Heart left ventricle (tissue), 16 donors: ENCODE results near the gene CEP164. TPM values are rescaled to one million over a fixed set of nuclear protein-coding genes. Genes with fewer than 3 reads are reported as not detected.

ENCODE experiments used
- ATAC-seq, 4 donors: fragments of 200-7000 bp; cut with Tn5 transposase; one replicate each; pipeline ENCODE4 v1.9.1; 2020 to 2022; ENCODE audit warnings: moderate library complexity in 4 of 4, mild to moderate bottlenecking in 3 of 4, moderate number of reproducible peaks in 1 of 4
- DNase-seq, 5 donors: peaks; one replicate each; pipeline ENCODE4 v3.0.0-alpha.2; 2020
- H3K27ac ChIP-seq, 12 donors: fragments of 200-600 bp; sonication (generic) in 4 of 12; one replicate each; pipeline versions ENCODE4 v1.5.0 to v1.8.0; 2016 to 2022; ENCODE audit warnings: mild to moderate bottlenecking in 2 of 12
- H3K27me3 ChIP-seq, 9 donors: fragments of 200-600 bp; sonication (generic) in 2 of 9; one replicate each; pipeline versions ENCODE4 v1.5.1 to v1.8.0; 2016 to 2022; ENCODE audit warnings: mild to moderate bottlenecking in 3 of 9
- H3K36me3 ChIP-seq, 9 donors: fragments of 200-600 bp; sonication (generic) in 2 of 9; one replicate each; pipeline versions ENCODE4 v1.5.0 to v1.8.0; 2018 to 2022; ENCODE audit warnings: mild to moderate bottlenecking in 2 of 9
- H3K4me1 ChIP-seq, 12 donors: fragments of 200-600 bp; sonication (generic) in 4 of 12; one replicate each; pipeline versions ENCODE4 v1.5.0 to v1.8.0; 2016 to 2022; ENCODE audit warnings: mild to moderate bottlenecking in 3 of 12
- H3K4me3 ChIP-seq, 12 donors: fragments of 200-600 bp; sonication (generic) in 4 of 12; one replicate each; pipeline versions ENCODE4 v1.5.0 to v1.8.0; 2017 to 2022; ENCODE audit warnings: mild to moderate bottlenecking in 9 of 12, moderate library complexity in 4 of 12
- H3K9me3 ChIP-seq, 12 donors: fragments of 200-600 bp; sonication (generic) in 4 of 12; one replicate each; pipeline versions ENCODE4 v1.5.0 to v1.8.0; 2016 to 2022; ENCODE audit warnings: mild to moderate bottlenecking in 1 of 12
- CTCF ChIP-seq, 12 donors: fragments of 200-600 bp; sonication (generic) in 4 of 12; IDR thresholded peaks; one replicate each; pipeline versions ENCODE4 v1.5.0 to v1.8.0; 2018 to 2022; ENCODE audit warnings: antibody characterized with exemption in 12 of 12, mild to moderate bottlenecking in 5 of 12
- POLR2A ChIP-seq, 2 donors: fragments of 450-650 bp; IDR thresholded peaks; one replicate each; pipeline ENCODE4 v1.6.1; 2017; ENCODE audit warnings: antibody characterized with exemption in 2 of 2, mild to moderate bottlenecking in 2 of 2, moderate library complexity in 2 of 2
- WGBS, 4 donors: extraction: QIAGEN DNeasy Blood & Tissue Kit in 2 of 4; methylation state at CpG; one replicate each; pipeline versions ENCODE4 v1.1.5 to v1.1.7; 2013 to 2018; 5-methylcytosine and 5-hydroxymethylcytosine counted together
- intact Hi-C, 10 donors: fragments of 100-400 bp; cut with DNase I; formaldehyde crosslinking; loops; one replicate each; pipeline versions ENCODE4 v1.11.1 to v1.14.2; 2022
- polyA plus RNA-seq, 2 donors: library from polyadenylated mRNA; stranded (reverse); fragments of 200-250 nt; gene quantifications; one replicate each; pipeline ENCODE4 v1.2.3, GENCODE V29; 2013
- total RNA-seq, 9 donors: library from RNA; depleted of rRNA in 2 of 9; stranded (reverse); fragments of >200 nt in 2 of 9; fragmentation: NEBNext Ultra II Directional in 3 of 9; extraction: Animal tissue kit (Norgen Biotek cat#: 25700) in 3 of 9; gene quantifications; one replicate each; pipeline versions ENCODE4 v1.1.0 to v1.2.4, GENCODE V29; 2016 to 2023
- donor health status: ischemic (EF 13 %, LVEDD 7.1; RV severe dilation, severe dysfunction).
- donor health status: healthy with polysubstance abuse.
- donor health status: DM: no; HTN: yes; CAD: no.
- donor health status: DM: no; HTN: no; CAD: no.
- donor health status: ischemic (EF 25% LVEDD 6.9; RV normal size, moderate dysfunction).
- donor health status: ischemic (EF 25% LVEDD 5.7; RV mildly dilated, moderate dysfunction).
- donor health status: healthy.
- donor health status: DM: yes; HTN: yes; CAD: no.
- donor health status: ischemic (EF 35%, LVEDD 5.7; RV mildly dilated, moderate dysfunction).
- donor health status: nonischemic (EF 11% LVEDD 7.7; RV severe dilation, severe dysfunction).
- donor health status: DM: yes; HTN: yes; CAD: no.
- donor health status: PGD.
- donor health status: ischemic (EF 29% LVEDD 5.4; RV normal size, mild dysfunction).
- donor health status: nonischemic (EF 23%, LVEDD 6.1; RV moderate dilation, normal function).

CEP164 gene
- total and polyA plus RNA-seq, 11 donors = 2.6 to 15.4 (median 6.6) TPM

GRCh38 chr11:117411736-117412135 is 84.1 kb downstream of the CEP164 start:
- 73 to 91% (median 85%) methylated on average over 9 to 10 of the region's 10 CpGs for WGBS, 4 donors
- intact Hi-C loops = no loop called here
- DNase-seq (no peak), ATAC-seq (no peak)
- TF ChIP-seq CTCF (IDR thresholded peaks at IDR 0.05) = no peak
- TF ChIP-seq POLR2A (IDR thresholded peaks at IDR 0.05) = no peak
- Histone ChIP-seq H3K4me1 (no peaks in the 10 kb centered on the region), H3K36me3 (peaks cover 0 to 43% (median 26%) of the 10 kb centered on the region in 9 donors), H3K9me3 (no peaks in the 10 kb centered on the region), H3K27ac (no peak overlapping the region), H3K27me3 (peaks cover 0 to 6% (median 0%) of the 10 kb centered on the region in 9 donors), H3K4me3 (no peak overlapping the region)

GRCh38 chr11:117412176-117412575 is 84.5 kb downstream of the CEP164 start:
- WGBS, 4 donors = 83 to 95% (median 89%) methylated on average over 9 to 10 of the region's 10 CpGs
- intact Hi-C loops = no loop called here
- Histone ChIP-seq H3K27ac (no peak overlapping the region), H3K27me3 (peaks cover 0 to 6% (median 0%) of the 10 kb centered on the region in 9 donors), H3K9me3 (no peaks in the 10 kb centered on the region), H3K4me3 (no peak overlapping the region), H3K4me1 (no peaks in the 10 kb centered on the region), H3K36me3 (peaks cover 0 to 43% (median 26%) of the 10 kb centered on the region in 9 donors)
- DNase-seq = no peak
- ATAC-seq = no peak
- TF ChIP-seq CTCF (IDR thresholded peaks at IDR 0.05) = no peak
- TF ChIP-seq POLR2A (IDR thresholded peaks at IDR 0.05) = no peak

GRCh38 chr11:117412653-117413275 is 85.1 kb downstream of the CEP164 start:
- peaks cover 0 to 8% (median 0%) of the 10 kb centered on the region in 9 donors for H3K27me3 ChIP-seq
- TF ChIP-seq CTCF (IDR thresholded peaks at IDR 0.05) (no peak), POLR2A (IDR thresholded peaks at IDR 0.05) (no peak)
- no peak overlapping the region for H3K4me3 ChIP-seq
- no peaks in the 10 kb centered on the region for H3K4me1 ChIP-seq
- no peaks in the 10 kb centered on the region for H3K9me3 ChIP-seq
- 80 to 95% (median 88%) methylated on average over 8 of the region's 8 CpGs for WGBS, 4 donors
- intact Hi-C loops = no loop called here
- no peak for ATAC-seq
- peaks cover 0 to 40% (median 26%) of the 10 kb centered on the region in 9 donors for H3K36me3 ChIP-seq
- DNase-seq = no peak
- no peak overlapping the region for H3K27ac ChIP-seq

- TF ChIP-seq CTCF (IDR thresholded peaks at IDR 0.05) (no peak), POLR2A (IDR thresholded peaks at IDR 0.05) (no peak)
- H3K4me3 ChIP-seq = no peak overlapping the region
- ATAC-seq = no peak
- intact Hi-C loops = no loop called here
- no peak for DNase-seq
- no peak overlapping the region for H3K27ac ChIP-seq
- peaks cover 0 to 31% (median 19%) of the 10 kb centered on the region in 9 donors for H3K36me3 ChIP-seq
- no peaks in the 10 kb centered on the region for H3K9me3 ChIP-seq
- H3K4me1 ChIP-seq = no peaks in the 10 kb centered on the region
- WGBS, 4 donors = 96 to 98% (median 97%) methylated on average over 7 of the region's 7 CpGs
- peaks cover 0 to 8% (median 0%) of the 10 kb centered on the region in 9 donors for H3K27me3 ChIP-seq
Measured at GRCh38 chr11:117413616-117414015, 86.0 kb downstream of the CEP164 start.
